Measurements from ENCODE around the gene MAP1S.
"Not testable (repeated sequence)": the region's sequence is repeated elsewhere in the genome, so short reads cannot be mapped to it uniquely, and the experiment has no call there.

Gene MAP1S

DNA sequence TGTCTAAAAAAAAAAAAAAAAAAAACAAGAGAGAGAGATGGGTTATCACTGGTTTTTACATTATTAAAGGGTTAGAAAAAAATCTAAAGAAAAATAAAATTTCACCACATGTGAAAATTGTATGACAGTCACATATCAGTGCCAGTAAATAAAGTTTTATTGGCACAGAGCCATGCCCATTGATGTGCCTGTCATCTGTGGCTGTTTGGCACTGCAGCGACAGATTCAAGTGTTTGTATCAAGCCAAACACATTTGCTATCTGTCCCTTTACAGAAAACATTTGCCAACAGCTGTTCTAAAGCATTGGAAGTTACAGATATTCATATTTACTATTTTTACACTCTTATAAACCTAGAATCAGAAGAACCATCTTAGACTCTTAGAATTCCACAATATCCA is 48.3 kb downstream of the MAP1S start:
- DNase-seq = no peak

DNA sequence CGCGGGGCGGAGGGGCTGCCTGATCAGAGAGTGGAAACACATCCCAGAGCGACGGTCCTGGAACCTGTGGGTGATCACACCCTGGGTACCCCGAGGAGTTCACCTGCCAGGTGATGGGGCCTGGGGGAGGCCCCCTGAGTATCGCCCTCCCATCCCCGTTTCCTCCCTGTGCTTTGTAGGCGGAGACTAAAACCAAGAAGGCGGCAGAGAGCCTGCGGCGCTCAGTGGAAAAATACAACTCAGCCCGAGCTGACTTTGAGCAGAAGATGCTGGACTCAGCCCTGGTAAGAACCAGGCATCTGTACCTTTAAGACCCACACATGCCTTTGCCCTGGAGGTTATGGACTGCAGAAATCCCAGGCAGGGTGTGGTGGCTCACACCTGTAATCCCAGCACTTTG is 51.3 kb downstream of the MAP1S start:
- no peak for DNase-seq

GRCh38 chr19:17772172-17772571 is 52.9 kb downstream of the MAP1S start:
- DNase-seq = peak; percentile 41

GRCh38 chr19:17775245-17775927 is 56.1 kb downstream of the MAP1S start:
- DNase-seq = peak; percentile 16

- no peak for DNase-seq
Observed at GRCh38 chr19:17775991-17776803, 56.9 kb downstream of the MAP1S start.

DNA sequence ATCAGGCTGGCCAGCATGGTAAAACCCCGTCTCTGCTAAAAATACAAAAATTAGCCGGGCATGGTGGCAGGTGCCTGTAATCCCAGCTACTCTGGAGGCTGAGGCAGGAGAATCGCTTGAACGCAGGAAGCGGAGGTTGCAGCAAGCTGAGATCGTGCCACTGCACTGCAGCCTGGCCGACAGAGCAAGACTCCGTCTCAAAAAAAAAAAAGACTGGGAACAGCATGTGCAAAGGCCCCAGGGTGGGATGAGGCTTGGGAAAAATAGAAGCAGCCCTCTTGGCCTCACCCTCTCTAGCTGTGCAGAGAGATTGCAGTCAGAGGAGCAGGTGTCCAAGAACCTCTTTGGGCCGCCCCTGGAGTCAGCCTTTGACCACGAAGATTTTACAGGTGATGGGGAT is 58.6 kb downstream of the MAP1S start:
- not testable (repeated sequence) for DNase-seq

DNA sequence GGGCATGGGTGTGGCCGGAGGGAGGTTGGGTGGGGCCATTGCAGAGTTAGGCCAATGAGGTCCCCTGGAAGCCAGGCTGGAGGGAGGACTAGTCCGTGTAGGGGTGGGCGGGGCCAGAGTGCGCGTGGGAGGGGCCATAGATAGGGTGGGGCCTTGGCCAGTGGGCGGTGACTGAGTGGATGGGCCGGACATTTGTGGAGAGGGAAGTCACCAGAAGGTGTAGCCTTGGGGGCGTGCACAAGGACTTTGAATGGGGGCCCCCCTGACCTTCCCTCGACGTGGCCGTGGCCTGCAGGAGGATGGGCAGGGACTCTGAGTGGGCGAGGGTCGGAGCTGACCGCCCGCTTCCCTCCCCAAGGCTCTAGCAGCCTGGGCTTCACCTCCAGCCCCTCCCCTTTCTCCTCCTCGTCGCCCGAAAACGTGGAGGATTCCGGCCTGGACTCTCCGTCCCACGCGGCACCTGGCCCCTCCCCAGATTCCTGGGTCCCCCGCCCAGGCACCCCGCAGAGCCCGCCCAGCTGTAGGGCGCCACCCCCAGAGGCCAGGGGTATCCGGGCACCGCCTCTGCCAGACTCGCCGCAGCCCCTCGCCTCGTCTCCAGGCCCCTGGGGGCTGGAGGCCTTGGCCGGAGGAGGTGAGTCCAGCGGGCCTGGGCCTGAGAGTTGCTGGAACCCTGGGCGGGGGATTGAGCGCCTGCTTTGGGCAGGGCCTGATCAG is 59.1 kb downstream of the MAP1S start:
- peak; percentile 48 for DNase-seq

GRCh38 chr19:17778968-17779929 is 60.0 kb downstream of the MAP1S start:
- DNase-seq = peak; percentile 52

- DNase-seq = no peak
Observed at GRCh38 chr19:17780781-17781180, 61.5 kb downstream of the MAP1S start.

DNA sequence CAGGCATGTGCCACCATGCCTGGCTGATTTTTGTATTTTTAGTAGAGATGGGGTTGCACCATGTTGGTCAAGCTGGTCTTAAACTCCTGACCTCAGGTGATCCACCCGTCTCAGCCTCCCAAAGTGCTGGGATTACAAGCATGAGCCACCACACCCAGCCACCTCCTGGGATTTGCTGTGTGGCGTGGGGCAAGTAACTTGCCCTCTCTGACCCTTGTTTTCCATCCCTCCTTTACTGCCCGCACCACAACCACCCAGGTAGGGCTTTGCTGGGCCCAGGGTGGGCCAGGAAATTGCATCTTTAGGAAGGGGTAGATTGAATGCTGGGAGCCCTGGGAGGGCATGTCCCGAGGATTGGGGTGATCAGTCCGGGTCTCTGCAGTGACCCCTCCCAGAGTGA is 64.4 kb downstream of the MAP1S start:
- DNase-seq = not testable (repeated sequence)

All from fibroblast of skin of right biceps (primary cell).